Stimulated activated CD4-positive, alpha-beta T cell treated with anti-CD3 and anti-CD28 coated beads, TNF-alpha, amount 100 ng/mL, for 4 hours (primary cell): ENCODE results near the gene IPO7.
"Not testable (repeated sequence)": the region's sequence is repeated elsewhere in the genome, so short reads cannot be mapped to it uniquely, and the experiment has no call there.

ENCODE experiments used
- DNase-seq, 3 experiments: peaks; one replicate each; pipeline ENCODE4 v3.0.0-alpha.2; 2020; ENCODE audit warnings: low read depth in 3 of 3

The IPO7 gene

DNA sequence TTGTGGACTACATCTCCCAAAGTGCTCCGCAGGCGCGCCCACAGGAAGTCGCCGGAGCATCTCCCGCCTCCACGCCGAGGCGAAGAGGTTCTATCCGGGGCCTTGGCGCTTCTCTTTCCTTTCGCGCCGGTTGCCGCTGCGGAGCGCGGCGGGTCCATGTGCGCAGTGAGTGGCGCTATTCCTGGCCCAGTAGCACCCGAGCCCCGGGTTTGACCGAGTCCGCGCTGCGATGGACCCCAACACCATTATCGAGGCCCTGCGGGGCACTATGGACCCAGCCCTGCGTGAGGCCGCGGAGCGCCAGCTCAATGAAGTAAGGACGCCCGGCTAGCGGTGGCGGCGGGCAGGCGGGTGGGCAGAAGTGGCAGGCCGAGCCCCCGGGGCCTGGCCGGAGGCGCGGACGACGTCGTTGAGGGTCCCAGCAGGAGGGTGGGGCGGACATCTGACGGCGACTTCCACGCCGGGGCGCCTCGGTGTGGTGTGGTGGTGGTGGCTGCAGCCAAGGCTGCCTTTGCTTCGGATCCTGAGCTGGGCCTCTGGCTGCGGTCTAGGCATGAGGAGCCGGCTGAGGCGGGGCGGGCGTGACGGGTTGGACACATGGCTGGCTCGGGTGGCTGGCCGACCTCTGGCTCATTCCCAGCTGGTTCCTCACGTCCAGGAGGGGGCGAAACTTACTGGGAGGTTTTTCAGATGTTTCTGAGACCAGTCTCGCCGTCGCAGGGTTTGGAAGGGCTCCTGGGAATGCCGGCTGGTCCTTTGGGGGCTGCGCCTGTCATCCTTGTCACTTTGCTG is at the start of gene IPO7:
Gene IPO7 (plus strand): TSS at position 118 of the 792 bp plus-strand sequence. CDS start 112 bp downstream, at position 230.
- DNase-seq = peak; percentile 73 to 81 (median 78)

- no peak for DNase-seq
Measured at GRCh38 chr11:9341638-9342178, 42.7 kb upstream of the IPO7 start.

- DNase-seq = no peak
Measured at GRCh38 chr11:9344061-9344680, 40.3 kb upstream of the IPO7 start.

DNA sequence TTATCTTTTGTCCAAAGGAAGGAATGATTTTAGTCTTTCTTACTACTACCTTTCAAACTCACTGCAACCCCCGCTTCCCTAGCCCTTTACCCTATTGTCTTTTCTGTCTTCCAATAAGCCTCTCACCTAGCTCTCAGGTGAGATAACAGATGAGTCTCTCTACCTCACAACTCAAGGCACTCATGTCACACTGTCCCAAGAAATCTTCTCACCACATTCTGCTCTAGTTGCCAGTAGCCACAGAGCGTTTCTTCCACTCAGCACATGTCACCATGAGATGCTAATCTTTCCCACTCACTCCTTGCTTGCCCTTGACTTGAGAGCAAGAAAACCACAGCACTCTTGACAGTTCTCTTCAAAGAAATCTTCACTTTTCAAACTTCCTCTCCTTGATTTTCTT is 37.4 kb upstream of the IPO7 start:
- no peak for DNase-seq

GRCh38 chr11:9347779-9348178 is 36.7 kb upstream of the IPO7 start:
- DNase-seq = not testable (repeated sequence)

GRCh38 chr11:9351321-9351881 is 33.1 kb upstream of the IPO7 start:
- no peak for DNase-seq

DNA sequence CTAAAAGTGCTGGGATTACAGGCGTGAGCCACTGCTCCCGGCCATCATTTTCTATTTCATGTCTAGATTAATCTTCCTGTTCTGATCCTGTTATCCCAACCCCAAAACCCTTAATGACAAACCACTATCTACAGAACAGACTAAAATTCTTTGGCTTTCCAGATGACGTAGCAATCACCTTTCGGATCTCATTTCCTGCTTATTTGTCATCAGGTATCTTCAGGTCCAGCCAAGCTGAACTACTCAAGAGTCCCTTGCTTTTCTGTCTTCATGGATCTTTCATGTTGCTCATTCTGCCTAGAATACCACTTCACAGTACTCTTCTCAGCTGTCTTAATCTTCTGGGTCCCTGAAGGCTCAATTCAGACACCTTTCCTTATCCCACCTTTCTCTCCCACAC is 27.4 kb upstream of the IPO7 start:
- DNase-seq = no peak

DNA sequence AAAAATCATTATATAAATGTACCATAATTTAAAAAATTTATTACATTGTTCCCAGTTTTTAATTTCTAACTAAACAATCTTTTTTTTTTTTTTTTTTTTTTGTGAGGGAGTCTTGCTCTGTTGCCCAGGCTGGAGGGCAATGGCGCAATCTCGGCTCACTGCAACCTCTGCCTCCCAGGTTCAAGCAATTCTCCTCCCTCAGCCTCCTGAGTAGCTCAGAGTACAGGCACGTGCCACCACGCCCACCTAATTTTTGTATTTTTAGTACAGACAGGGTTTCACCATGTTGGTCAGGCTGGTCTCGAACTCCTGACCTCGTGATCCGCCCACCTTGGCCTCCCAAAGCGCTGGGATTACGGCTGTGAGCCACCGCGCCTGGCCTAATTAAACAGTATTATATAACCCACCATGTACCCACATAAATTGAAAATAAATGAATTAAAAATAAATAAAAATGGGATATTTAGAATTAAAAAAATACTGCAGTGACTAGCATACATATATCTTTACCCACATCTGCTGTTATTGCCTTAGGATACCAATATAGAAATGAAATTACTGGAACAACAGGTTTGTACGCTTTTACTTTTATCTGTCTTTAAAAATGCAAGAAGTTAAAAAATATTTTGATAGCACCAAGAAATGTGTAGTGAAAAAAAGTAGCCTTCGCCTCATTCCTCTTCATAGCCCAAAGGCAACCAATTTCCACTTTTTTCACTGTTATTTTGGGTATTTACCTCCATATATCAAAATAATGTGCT is 23.4 kb upstream of the IPO7 start:
- not testable (repeated sequence) for DNase-seq

DNA sequence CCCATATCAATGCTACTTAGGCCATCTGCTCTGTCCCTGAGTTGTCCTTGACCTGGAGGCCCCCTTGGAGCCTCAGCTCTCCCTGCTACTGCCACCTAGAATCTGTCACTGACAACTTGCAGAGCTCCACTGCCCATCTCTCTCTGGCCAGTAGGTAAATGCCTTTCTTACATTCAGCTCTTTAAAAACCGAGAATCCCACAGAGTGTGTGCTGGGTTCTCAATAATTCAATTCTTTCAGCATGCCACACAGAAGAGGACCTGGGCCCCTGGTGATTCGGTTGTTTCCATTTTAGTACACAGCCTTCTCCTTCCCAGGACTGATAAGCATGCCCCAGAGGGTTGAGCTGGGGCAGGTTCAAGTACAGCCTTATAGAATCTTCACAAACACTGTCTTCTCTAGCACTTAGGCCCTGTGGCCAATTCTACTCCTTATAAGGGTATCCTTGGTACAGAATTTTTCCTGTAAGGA is 22.0 kb upstream of the IPO7 start:
- DNase-seq = no peak

- peak; percentile 60 to 72 (median 65) for DNase-seq
Measured at GRCh38 chr11:9363954-9364912, 20.2 kb upstream of the IPO7 start.

GRCh38 chr11:9367551-9367950 is 16.9 kb upstream of the IPO7 start:
- no peak for DNase-seq

- DNase-seq = no peak
Measured at GRCh38 chr11:9377036-9377435, 7.4 kb upstream of the IPO7 start.

DNA sequence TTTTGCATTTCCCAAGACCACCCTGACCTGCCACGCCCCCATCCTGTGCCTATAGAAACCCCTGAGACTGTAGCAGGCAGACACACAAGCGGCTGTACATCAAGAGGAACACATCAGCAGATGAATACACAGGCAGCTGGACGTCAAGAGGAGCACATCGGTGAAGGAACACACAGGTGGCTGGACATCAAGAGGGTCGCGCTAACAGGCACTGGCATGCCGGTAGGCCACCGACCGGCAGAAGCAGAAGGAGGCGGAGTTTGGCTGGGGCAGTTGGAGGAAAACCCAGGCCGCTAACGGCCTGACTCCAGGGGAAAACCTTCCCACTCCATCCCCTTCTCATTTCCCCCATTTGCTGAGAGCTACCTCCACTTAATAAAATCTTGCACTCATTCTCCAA is 5.4 kb upstream of the IPO7 start:
- DNase-seq = no peak

- DNase-seq = no peak
Measured at GRCh38 chr11:9380773-9381172, 3.7 kb upstream of the IPO7 start.

DNA sequence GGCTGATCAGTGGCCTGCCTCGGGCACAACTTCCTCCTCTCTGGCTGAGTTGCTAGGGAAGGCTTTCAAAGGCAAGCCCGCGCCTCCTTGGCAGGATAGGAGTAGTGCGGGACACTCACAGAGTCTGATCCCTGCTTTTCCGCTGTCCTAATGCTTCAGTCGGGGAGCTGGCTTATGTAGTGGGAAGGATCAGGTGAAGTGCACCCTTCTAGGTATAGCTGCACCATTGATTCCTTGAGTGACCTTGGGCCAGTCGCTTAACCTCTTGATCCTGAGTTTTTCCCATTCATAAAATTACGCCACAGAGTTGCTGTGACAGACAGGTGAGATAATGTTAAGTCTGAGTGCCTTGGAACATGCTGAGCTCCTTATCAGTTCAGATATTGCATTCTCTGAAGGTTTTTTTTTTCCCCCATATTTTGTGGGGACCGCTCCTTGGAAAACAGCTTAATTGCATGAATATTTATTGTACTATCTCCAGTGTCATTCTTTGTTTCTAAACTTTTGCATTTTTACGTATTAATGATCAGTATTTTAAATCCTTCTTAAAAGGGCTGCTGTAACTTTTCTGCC is 961 bp downstream of the IPO7 start:
- no peak for DNase-seq

- DNase-seq = no peak
Measured at GRCh38 chr11:9386086-9386485, 1.6 kb downstream of the IPO7 start.

DNA sequence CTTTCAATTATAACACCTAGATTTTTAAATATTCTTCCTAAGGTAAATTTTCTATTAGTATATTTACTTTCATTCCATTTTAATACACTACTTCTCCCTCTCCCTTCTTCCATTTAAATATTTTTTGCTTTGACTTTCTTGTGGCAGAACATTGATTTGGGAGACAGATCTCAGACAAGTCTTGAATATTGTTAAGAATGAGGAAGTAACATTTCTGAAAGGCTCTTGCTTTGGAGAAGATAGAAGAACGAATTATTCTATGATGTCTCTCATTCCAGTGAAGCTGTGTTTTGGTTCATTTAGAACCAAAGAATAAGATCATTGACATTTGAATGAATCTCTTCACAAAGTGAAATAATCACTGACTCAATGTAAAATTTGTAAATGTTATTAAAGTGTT is 2.4 kb downstream of the IPO7 start:
- no peak for DNase-seq

GRCh38 chr11:9396310-9396709 is 11.9 kb downstream of the IPO7 start:
- no peak for DNase-seq

GRCh38 chr11:9396752-9397151 is 12.3 kb downstream of the IPO7 start:
- DNase-seq = no peak
